ENCODE measurements around the gene UTP4.

Gene UTP4

DNA sequence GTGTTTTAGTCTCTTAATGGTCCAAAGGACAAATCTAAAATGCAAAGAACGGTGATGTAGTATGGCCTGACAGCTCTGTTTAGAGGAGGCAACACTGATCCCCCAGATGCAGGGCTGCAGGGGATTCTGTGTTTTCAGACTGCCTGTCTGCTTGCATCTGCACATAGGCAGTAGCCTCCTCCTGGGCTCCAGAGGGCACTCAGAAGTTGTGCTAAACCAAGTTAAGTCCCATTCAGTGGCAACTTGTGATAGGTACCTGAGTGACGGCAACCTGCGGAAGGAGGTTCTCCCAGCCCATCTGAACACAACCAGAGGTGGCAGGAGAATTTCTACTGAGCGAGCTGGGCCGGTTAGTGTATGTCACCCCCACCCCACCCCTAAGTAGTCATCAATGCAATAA is 17.1 kb upstream of the UTP4 start:
- H3K4me3 ChIP-seq (ENCODE audit: low read depth, low read length), result no peak overlapping the region
- no peak for DNase-seq (ENCODE audit: low read depth)
- no peak for TF ChIP-seq CTCF (IDR thresholded peaks at IDR 0.05; ENCODE audit: low read depth, low read length, missing control alignments)

- DNase-seq (ENCODE audit: low read depth), result no peak
- TF ChIP-seq CTCF (IDR thresholded peaks at IDR 0.05; ENCODE audit: low read depth, low read length, missing control alignments), result no peak
- no peak overlapping the region for H3K4me3 ChIP-seq (ENCODE audit: low read depth, low read length)
Observed at GRCh38 chr16:69115837-69116236, 16.6 kb upstream of the UTP4 start.

DNA sequence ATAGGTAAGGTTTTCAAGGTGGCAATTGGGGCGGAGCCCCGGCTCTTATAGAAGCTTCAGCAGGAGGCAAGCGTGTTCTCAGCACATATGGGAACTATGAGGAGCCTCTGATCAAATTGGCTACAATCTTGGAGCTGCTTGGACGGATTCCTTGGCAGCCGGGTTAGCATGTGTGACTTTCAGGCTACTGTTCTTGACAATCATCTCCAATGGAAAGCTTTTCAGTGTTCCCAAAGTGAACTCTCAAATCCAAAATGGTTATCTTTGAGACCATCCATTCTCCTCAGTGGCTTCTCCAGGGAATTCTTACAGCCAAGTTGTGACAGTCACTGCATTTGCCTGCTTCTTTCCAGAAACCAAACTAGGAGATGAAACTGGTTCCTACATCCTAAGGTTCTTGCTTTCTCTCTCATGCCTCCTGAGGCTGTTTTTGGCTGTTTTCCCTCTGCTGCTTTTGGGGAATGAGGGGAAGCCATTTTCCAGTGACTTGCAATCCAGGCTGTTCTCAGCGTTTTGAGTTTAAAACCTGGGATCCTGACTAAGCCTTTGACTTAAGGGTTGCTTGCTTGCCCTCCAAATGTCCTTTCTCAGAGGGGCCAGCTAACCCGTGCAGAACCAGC is 16.1 kb upstream of the UTP4 start:
- no peak for TF ChIP-seq CTCF (IDR thresholded peaks at IDR 0.05; ENCODE audit: low read depth, low read length, missing control alignments)
- DNase-seq (ENCODE audit: low read depth), result no peak
- no peak overlapping the region for H3K4me3 ChIP-seq (ENCODE audit: low read depth, low read length)

GRCh38 chr16:69116906-69117305 is 15.5 kb upstream of the UTP4 start:
- DNase-seq (ENCODE audit: low read depth), result no peak
- no peak overlapping the region for H3K4me3 ChIP-seq (ENCODE audit: low read depth, low read length)
- no peak for TF ChIP-seq CTCF (IDR thresholded peaks at IDR 0.05; ENCODE audit: low read depth, low read length, missing control alignments)

- H3K4me3 ChIP-seq (ENCODE audit: low read depth, low read length), result no peak overlapping the region
- no peak for DNase-seq (ENCODE audit: low read depth)
- TF ChIP-seq CTCF (IDR thresholded peaks at IDR 0.05; ENCODE audit: low read depth, low read length, missing control alignments), result no peak
Observed at GRCh38 chr16:69118468-69118867, 14.0 kb upstream of the UTP4 start.

DNA sequence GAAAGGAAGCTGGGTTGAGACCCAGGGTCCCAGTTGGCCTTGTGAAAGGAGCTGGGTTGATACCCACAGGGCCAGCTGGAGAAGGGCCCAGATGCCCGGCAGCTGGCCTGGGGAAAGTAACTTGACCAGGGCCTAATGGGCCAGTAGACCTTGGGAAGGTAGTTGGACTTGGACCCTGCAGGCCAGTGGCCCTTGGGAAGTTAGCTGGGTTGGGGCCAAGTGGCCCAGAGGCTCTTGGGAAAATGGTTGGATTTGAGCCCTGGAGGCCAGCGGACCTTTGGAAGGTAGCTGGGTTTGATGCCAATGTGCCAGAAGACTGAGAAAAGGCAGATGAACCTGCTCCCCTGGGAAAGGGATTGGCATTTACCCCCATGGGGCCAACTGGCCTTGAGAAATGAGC is 13.5 kb upstream of the UTP4 start:
- no peak for DNase-seq (ENCODE audit: low read depth)
- TF ChIP-seq CTCF (IDR thresholded peaks at IDR 0.05; ENCODE audit: low read depth, low read length, missing control alignments), result no peak
- H3K4me3 ChIP-seq (ENCODE audit: low read depth, low read length), result no peak overlapping the region

DNA sequence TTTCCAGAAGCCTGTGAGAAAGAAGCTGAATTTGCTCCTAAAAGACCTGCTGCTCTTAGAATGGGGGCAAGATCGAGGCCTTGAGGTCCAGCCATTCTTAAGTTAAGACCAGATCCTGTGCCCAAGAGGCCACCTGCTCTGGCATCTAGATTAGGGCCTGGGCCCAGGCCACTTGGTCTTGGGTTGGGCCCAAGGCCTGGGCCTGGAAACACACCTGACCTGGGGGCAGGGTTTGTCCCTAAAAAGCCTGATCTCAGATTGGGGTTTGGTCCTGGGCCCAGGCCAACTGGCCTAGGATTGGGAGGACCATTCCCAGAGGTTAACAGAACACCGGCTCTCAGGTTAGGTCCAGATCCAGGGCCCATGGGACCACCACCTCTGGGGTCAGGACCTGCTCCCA is 12.9 kb upstream of the UTP4 start:
- no peak for DNase-seq (ENCODE audit: low read depth)
- no peak for TF ChIP-seq CTCF (IDR thresholded peaks at IDR 0.05; ENCODE audit: low read depth, low read length, missing control alignments)
- H3K4me3 ChIP-seq (ENCODE audit: low read depth, low read length), result no peak overlapping the region

Data from GM12864 (cell line).